HG03135 (cell line): ENCODE measurements around the gene DIP2C.
"Not testable (repeated sequence)": the region's sequence is repeated elsewhere in the genome, so short reads cannot be mapped to it uniquely, and the experiment has no call there.

Experiments
- ATAC-seq: cut with Tn5 transposase; IDR thresholded peaks from one replicate; pipeline ENCODE4 v1.9.1; 2021; ENCODE audit warnings: mild to moderate bottlenecking, moderate library complexity; ENCODE audit not compliant: unreplicated experiment

DIP2C gene

GRCh38 chr10:525565-526315 lies 163.7 kb downstream of the DIP2C start:
- ATAC-seq: no peak

GRCh38 chr10:523925-524324 lies 165.5 kb downstream of the DIP2C start:
- ATAC-seq: no peak

- no peak for ATAC-seq
These were observed 167.1 kb downstream of the DIP2C start for GRCh38 chr10:522350-522749.

DNA sequence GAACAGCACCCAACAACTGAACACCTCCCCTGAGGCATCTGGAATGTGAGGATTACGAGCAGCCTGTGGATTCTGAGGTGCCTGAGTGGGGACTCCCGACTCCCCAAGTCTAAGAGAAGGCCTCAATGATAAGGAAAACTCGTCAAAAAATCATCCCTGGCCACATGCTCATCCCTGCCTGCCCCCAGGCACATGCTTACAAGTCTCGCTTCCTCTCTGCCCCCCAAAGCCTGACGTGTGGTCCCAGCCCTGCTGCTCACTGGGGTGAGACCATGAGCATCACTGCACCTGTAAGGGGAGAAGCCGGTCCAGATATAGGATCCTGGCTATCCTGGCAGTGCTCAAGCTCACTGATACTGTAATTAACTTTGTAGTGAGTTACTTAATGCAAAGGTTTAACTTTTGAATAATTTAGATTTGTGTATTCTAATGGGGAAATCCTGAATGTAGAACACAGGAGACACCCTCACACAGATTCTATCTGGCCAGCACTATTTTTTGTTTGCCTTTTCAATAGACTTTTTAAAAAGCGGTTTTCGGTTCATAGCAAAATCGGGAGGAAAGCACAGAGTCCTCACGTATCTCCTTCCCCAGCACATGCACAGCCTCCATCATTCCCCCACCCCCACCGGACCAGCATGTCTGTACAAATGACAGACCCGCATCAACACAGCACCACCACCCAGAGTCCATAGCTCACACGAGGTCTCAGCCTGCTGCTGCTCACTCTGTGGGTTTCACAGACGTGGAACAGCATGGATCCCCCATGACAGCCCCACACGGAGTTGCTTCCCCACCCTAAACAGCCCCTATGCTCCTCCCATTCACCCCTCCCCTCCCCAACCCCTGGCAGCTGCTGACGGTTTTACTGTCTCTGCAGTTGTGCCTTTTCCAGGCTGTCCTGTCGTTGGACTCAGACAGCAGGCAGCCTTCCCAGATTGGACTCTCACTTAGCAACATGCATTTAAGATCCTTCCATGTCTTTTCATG lies 167.9 kb downstream of the DIP2C start:
- no peak for ATAC-seq

GRCh38 chr10:520402-520787 lies 169.1 kb downstream of the DIP2C start:
- no peak for ATAC-seq

- no peak for ATAC-seq
These were observed 169.6 kb downstream of the DIP2C start for GRCh38 chr10:519716-520401.

GRCh38 chr10:519055-519715 lies 170.3 kb downstream of the DIP2C start:
- ATAC-seq: no peak

DNA sequence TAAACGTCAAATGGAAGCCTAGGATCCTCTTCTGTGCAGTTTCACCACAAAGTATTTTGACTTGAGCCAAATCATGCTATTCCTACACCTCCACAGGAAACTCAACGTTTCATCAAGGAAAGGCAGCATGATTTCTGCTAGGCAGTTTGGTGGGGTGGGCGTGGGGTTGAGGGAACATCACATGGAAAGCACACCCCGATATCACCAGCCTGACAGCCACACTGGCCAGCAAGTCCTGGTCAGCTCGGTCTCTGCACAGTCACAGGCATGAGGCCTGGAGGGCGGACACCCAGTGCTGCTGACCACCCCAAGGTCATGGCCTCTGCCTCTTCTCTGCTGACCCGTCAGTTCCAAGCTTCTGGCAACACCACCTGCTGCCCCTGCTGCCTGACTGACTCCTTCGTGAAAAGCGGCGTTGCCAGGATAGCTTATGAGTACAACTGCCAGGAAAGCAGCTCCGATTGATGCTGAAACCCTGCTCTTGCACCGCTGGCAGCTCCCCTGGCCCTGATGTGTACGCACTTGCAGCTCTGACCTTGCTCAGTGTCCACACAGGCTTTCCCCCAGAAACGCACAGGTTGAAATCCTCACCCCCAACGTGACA lies 171.5 kb downstream of the DIP2C start:
- ATAC-seq: no peak

GRCh38 chr10:517241-517830 lies 172.1 kb downstream of the DIP2C start:
- ATAC-seq: no peak

GRCh38 chr10:516764-517163 lies 172.7 kb downstream of the DIP2C start:
- ATAC-seq: no peak

DNA sequence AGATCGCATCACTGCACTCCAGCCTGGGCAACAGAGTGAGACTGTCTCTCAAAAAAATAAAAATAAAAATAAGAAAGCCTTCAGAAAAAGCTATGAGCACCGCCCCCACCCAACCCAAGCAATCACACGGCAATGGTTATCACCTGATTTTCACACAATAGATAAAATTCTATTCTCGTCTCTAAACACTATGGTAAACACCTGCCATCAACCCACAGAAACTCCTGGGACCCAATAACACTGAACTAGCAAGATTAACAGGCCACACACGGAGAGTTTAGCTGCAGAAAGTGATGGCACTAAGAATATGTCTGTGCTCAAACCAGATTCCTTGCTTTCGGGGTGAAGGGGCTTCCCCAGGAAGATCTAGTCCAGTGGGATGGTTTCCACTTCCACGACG lies 173.8 kb downstream of the DIP2C start:
- ATAC-seq: no peak

- ATAC-seq: no peak
These were observed 175.3 kb downstream of the DIP2C start for GRCh38 chr10:514137-514671.

DNA sequence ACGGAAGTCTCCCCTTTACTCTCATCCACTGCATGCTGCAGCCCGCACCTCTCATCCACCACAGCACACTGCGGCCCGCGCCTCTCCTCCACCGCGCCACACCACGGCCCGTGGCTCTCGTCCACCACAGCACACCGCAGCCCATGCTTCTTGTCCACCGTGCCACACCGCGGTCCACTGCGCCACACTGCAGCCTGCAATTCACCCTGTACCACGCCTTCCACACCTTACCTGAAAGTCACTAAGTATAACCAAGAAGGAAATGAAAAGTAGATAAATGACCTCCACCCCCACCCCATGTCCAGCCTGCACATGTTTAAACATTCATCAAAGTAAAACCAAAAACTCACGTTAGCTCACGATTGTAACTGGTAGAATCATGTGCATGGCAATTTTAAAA lies 176.1 kb downstream of the DIP2C start:
- ATAC-seq: no peak

DNA sequence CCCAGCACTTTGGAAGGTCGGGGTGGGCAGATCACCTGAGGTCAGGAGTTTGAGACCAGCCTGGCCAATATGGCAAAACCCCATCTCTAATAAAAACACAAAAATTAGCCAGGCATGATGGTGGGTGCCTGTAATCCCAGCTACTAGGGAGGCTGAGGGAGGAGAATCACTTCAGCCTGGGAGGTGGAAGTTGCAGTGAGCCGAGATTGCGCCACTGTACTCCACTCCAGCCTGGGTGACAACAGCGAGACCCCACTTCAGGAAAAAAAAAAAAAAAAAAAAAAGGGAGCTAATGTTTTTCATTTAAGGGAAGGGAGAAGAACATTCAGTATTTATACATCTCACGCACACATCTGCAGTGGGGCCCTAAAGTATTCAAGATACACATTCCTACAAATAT lies 176.8 kb downstream of the DIP2C start:
- not testable (repeated sequence) for ATAC-seq

GRCh38 chr10:511849-512191 lies 177.6 kb downstream of the DIP2C start:
- ATAC-seq: no peak

GRCh38 chr10:511101-511848 lies 178.2 kb downstream of the DIP2C start:
- peak; percentile 62 for ATAC-seq

DNA sequence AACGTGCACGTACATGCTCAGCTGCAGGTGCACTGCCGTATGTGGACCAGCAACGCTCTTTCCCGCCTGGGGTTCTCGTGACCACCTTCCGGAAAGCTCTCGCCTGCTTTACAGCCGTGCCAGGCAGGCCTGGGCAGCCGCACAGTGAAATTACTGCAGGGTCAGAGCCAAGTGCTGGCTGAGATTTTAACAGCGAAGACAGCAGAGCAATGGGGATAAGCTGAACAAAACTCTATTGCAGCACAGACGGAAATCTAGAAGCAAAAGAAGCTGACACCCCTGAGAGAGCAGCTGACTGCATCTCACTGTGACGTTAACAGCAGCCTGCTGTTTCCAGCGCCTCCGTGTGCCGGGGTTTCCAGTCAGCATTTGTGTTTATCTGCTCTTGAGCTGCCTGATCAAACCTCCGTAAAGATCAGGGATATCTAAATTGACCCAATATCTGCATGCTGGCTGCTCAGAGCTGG lies 179.0 kb downstream of the DIP2C start:
- no peak for ATAC-seq

DNA sequence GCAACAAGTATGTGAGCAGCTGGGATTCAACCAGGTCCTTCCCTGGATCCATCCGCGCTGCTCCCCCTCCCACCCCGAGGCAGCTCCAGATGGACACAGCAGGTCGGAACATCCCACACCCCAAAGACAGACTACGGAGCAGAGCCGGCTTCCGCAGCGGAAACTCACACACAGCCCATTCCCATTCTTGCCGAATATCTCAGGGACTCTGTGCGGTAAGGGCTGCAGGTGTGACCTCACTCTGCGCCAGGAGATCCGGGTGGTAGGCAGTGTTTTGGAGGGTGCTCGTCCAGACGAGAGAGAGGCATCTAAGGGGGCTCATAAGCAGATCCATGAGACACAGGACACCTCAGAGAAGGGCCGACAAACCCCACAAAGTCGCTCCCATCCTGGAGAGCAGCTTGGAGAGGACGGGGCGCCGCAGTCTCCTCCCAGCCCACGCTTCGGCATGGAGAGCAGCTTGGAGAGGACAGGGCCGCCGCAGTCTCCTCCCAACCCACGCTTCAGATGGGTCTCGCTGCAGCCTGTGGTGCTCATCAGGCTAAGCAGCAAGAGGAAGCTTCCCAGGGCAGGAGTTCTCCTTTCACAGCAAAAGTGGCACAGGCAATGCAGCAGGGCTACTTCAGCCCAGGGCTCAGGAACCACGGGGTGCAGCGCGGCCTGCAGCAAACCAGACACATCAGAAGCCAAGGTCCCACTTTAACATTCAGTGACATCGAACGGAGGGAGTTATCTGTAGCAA lies 179.9 kb downstream of the DIP2C start:
- no peak for ATAC-seq
